GM19099 (cell line): ENCODE results near the gene TNFSF11.

Experiments
- POLR2A ChIP-seq: IDR thresholded peaks from 3 replicates; pipeline ENCODE4 v1.6.1; 2011; ENCODE audit warnings: low read depth; ENCODE audit not compliant: insufficient read length; ENCODE audit errors: extremely low read depth

The TNFSF11 gene

GRCh38 chr13:42581427-42581826, 7.5 kb downstream of the TNFSF11 start:
- TF ChIP-seq POLR2A, result no peak

DNA sequence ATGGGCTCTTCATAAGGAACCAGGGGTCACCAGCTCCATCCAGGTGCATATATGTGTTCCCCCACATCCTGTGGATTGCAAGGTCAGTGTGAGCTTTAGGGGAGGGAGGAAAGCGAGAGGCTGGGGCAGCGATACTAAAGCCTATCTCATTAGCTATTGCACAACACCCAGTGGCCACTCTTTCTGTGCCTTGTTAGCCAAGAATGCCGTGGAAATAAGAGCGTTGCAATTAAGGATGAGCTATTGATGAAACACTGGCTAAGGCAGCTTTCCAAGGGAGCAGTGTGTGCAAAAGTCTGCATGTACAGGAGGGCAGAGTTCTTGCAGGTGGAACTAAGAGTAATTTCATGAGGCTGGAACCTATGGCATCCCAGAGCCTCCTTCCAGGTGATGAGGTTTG, 17.6 kb downstream of the TNFSF11 start:
- no peak for TF ChIP-seq POLR2A

GRCh38 chr13:42592915-42593900, 19.3 kb downstream of the TNFSF11 start:
- no peak for TF ChIP-seq POLR2A

DNA sequence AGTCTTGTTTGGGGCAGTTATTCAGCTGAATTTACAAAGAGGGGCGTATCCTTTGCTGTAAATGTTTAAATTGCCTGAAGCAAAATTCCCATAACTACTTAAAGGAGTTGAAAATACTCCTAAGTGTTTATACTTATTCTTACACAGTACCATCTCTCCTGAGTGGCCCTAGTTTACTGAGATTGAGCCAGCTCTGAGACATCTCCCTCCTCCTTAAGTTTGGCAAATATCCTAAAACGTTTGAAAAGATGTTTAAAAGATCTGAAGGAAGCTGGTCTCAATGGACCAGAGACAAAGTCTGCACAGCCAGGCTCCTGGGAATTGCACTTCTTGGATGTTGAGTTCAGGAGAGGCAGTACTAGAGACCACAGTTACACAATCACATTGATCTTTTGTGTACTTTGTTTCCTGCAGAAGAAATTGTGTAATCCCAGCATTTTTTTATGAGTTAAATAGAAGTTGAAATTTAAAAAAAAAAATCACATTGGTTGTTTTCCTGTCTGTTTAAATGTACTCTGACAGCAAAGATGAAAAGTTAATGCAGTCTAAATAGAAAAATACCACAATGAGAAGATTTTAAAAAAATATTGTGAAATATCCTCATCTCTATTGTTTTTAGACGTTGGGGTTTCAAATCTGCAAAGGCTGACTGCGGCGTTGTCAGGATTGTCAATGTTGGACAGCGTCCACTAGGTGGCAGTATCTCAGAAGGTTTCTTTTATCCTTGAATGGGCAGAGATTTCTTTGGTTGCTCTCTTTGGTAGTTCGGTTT, 20.7 kb downstream of the TNFSF11 start:
- TF ChIP-seq POLR2A, result no peak

- no peak for TF ChIP-seq POLR2A
Measured at GRCh38 chr13:42595253-42595571, 21.3 kb downstream of the TNFSF11 start.

DNA sequence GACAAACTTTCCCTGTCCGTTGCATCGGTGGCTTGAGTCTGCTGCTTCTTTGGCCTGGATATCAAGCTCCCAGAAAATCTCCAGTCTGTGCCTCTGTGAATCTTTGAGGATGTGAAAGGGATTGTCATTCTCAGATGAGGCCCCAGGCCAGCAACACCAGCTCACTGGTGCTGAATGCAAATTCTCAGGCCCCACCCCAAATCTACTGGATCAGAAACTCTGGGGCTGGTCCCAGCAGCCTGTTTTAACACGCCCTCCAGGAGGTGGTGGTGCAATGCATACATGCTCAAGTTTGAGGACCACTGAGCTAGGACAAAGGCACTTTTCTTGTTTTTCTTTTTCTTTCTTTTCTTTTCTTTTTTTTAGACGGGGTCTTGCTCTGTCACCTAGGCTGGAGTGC, 23.6 kb downstream of the TNFSF11 start:
- no peak for TF ChIP-seq POLR2A

- TF ChIP-seq POLR2A, result no peak
Measured at GRCh38 chr13:42600943-42601342, 27.0 kb downstream of the TNFSF11 start.

DNA sequence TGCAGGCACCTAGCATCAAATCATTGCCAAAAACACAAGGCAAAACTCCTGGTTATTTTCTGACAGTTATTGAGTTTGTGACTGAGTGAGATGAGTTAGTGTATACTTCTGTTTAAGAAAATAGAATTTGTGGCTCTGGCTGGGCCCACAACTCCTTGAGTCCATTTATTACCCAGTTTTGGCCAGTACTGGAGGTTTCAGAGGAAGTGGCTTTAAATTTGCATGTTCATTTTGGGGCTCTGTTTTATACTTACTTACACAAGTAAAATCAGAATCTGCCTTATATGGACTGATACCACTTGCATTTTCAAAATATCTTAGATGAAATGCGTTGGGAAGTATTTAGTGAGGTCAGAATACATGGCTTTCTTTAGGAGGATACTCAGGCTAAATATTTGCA, 29.0 kb downstream of the TNFSF11 start:
- TF ChIP-seq POLR2A, result no peak

DNA sequence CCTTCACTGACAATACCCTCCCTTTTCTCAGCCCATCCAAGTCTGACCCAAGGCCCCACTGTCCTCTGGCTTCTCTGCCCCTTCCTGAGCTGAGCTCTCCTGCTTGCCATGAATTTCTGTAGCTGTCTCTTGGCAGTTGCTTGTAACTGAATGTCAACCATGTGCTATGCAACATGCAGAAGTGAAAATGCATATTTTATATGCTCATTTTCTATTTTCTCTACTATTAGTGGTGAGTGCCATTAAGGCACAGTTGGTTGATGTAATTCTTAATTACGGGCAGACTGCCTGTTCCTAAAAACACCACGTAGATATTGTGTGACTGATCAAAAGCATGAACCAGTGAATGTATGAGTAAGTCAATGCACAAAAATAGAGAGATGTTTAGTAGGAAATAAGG, 29.6 kb downstream of the TNFSF11 start:
- no peak for TF ChIP-seq POLR2A

DNA sequence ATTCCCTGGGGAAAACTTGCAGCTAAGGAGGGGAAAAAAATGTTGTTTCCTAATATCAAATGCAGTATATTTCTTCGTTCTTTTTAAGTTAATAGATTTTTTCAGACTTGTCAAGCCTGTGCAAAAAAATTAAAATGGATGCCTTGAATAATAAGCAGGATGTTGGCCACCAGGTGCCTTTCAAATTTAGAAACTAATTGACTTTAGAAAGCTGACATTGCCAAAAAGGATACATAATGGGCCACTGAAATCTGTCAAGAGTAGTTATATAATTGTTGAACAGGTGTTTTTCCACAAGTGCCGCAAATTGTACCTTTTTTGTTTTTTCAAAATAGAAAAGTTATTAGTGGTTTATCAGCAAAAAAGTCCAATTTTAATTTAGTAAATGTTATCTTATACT, 33.6 kb downstream of the TNFSF11 start:
- TF ChIP-seq POLR2A, result no peak

- no peak for TF ChIP-seq POLR2A
Measured at GRCh38 chr13:42610649-42611048, 36.7 kb downstream of the TNFSF11 start.

- no peak for TF ChIP-seq POLR2A
Measured at GRCh38 chr13:42611086-42611779, 37.3 kb downstream of the TNFSF11 start.

GRCh38 chr13:42612021-42612765, 38.2 kb downstream of the TNFSF11 start:
- no peak for TF ChIP-seq POLR2A

GRCh38 chr13:42614436-42615035, 40.6 kb downstream of the TNFSF11 start:
- no peak for TF ChIP-seq POLR2A
